HuH-7 (cell line): ENCODE results near the gene KRTCAP3.
"Not testable (repeated sequence)": the region's sequence is repeated elsewhere in the genome, so short reads cannot be mapped to it uniquely, and the experiment has no call there.

Experiments used
- DNase-seq: peaks from one replicate; pipeline ENCODE4 v3.0.0; 2011; ENCODE audit warnings: low spot score

KRTCAP3 gene

GRCh38 chr2:27441958-27442919, at the start of gene KRTCAP3:
Gene KRTCAP3, plus strand, starts transcription at chr2:27442381. Its CDS starts 32 bp downstream, at chr2:27442413.
- DNase-seq, result no peak

- DNase-seq, result no peak
Measured at GRCh38 chr2:27393225-27393624, 49.0 kb upstream of the KRTCAP3 start.

- DNase-seq, result no peak
Measured at GRCh38 chr2:27398962-27399361, 43.2 kb upstream of the KRTCAP3 start.

- no peak for DNase-seq
Measured at GRCh38 chr2:27400348-27401135, 41.6 kb upstream of the KRTCAP3 start.

- DNase-seq, result peak; percentile 73
Measured at GRCh38 chr2:27407798-27408491, 34.2 kb upstream of the KRTCAP3 start.

- DNase-seq, result peak; percentile 33
Measured at GRCh38 chr2:27408601-27409320, 33.4 kb upstream of the KRTCAP3 start.

- DNase-seq, result peak; percentile 76
Measured at GRCh38 chr2:27409321-27410073, 32.7 kb upstream of the KRTCAP3 start, which contains the start of gene PPM1G. Gene PPM1G, minus strand, starts transcription at chr2:27409591. Its CDS starts 169 bp downstream, at chr2:27409422.

GRCh38 chr2:27412419-27413152, 29.6 kb upstream of the KRTCAP3 start:
- no peak for DNase-seq

- DNase-seq, result no peak
Measured at GRCh38 chr2:27416151-27416550, 26.0 kb upstream of the KRTCAP3 start.

GRCh38 chr2:27420996-27421395, 21.2 kb upstream of the KRTCAP3 start:
- DNase-seq, result no peak

- DNase-seq, result no peak
Measured at GRCh38 chr2:27421660-27422250, 20.4 kb upstream of the KRTCAP3 start.

GRCh38 chr2:27422958-27423357, 19.2 kb upstream of the KRTCAP3 start:
- DNase-seq, result no peak

GRCh38 chr2:27425039-27425438, 17.1 kb upstream of the KRTCAP3 start:
- not testable (repeated sequence) for DNase-seq

- DNase-seq, result no peak
Measured at GRCh38 chr2:27427863-27428212, 14.3 kb upstream of the KRTCAP3 start.

- peak; percentile 91 for DNase-seq
Measured at GRCh38 chr2:27428213-27428977, 13.8 kb upstream of the KRTCAP3 start, which contains the start of gene NRBP1. Gene NRBP1, plus strand, starts transcription at chr2:27428631. Its CDS starts 4,643 bp downstream, at chr2:27433274.

- peak; percentile 80 for DNase-seq
Measured at GRCh38 chr2:27428978-27429541, 13.1 kb upstream of the KRTCAP3 start.

GRCh38 chr2:27431395-27431794, 10.8 kb upstream of the KRTCAP3 start:
- no peak for DNase-seq

- DNase-seq, result no peak
Measured at GRCh38 chr2:27435628-27436027, 6.6 kb upstream of the KRTCAP3 start.
